Chondrocyte (in vitro differentiated cells): ENCODE data around the gene TMEM269. TPM values are rescaled to one million over a fixed set of nuclear protein-coding genes. Genes with fewer than 3 reads are reported as not detected.

Experiments used
- DNase-seq: peaks from one replicate; pipeline ENCODE4 v3.0.0; 2021; ENCODE audit warnings: mixed read lengths, low spot score
- H3K27ac Mint-ChIP-seq: one replicate; pipeline ENCODE4 v1.8.0; 2021; ENCODE audit warnings: mild to moderate bottlenecking, moderate library complexity, mixed read lengths; ENCODE audit not compliant: unreplicated experiment
- H3K27me3 Mint-ChIP-seq: 2 replicates; pipeline ENCODE4 v1.8.0; 2021; ENCODE audit warnings: low read depth, mixed read lengths
- H3K36me3 Mint-ChIP-seq: 2 replicates; pipeline ENCODE4 v1.8.0; 2021; ENCODE audit warnings: low read depth, mixed read lengths
- H3K4me1 Mint-ChIP-seq: 2 replicates; pipeline ENCODE4 v1.8.0; 2021; ENCODE audit warnings: low read depth, mild to moderate bottlenecking, mixed read lengths
- H3K4me3 Mint-ChIP-seq: one replicate; pipeline ENCODE4 v1.8.0; 2021; ENCODE audit warnings: mild to moderate bottlenecking, moderate library complexity, mixed read lengths; ENCODE audit not compliant: unreplicated experiment
- H3K9me3 Mint-ChIP-seq: 2 replicates; pipeline ENCODE4 v1.8.0; 2021; ENCODE audit warnings: low read depth, mixed read lengths
- total RNA-seq: library from RNA; stranded (reverse); gene quantifications from 3 replicates; pipeline ENCODE4 v1.2.1, GENCODE V29; 2021
- TF ChIP-seq, protein P1 (sequence below): fragments of 200-600 bp; sonication (generic); IDR thresholded peaks from 2 replicates; pipeline ENCODE4 v1.5.0; 2021; ENCODE audit warnings: antibody characterized with exemption, mild to moderate bottlenecking, moderate library complexity

The TMEM269 gene
- total RNA-seq, 1 donor from 2014 or later: 0.20 TPM

- Mint-ChIP-seq H3K36me3 (peaks cover 21% of the 10 kb centered on the region), H3K27me3 (no peaks in the 10 kb centered on the region), H3K4me3 (no peak overlapping the region), H3K27ac (no peak overlapping the region), H3K4me1 (no peaks in the 10 kb centered on the region), H3K9me3 (no peaks in the 10 kb centered on the region)
- TF ChIP-seq, protein P1, sequence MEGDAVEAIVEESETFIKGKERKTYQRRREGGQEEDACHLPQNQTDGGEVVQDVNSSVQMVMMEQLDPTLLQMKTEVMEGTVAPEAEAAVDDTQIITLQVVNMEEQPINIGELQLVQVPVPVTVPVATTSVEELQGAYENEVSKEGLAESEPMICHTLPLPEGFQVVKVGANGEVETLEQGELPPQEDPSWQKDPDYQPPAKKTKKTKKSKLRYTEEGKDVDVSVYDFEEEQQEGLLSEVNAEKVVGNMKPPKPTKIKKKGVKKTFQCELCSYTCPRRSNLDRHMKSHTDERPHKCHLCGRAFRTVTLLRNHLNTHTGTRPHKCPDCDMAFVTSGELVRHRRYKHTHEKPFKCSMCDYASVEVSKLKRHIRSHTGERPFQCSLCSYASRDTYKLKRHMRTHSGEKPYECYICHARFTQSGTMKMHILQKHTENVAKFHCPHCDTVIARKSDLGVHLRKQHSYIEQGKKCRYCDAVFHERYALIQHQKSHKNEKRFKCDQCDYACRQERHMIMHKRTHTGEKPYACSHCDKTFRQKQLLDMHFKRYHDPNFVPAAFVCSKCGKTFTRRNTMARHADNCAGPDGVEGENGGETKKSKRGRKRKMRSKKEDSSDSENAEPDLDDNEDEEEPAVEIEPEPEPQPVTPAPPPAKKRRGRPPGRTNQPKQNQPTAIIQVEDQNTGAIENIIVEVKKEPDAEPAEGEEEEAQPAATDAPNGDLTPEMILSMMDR: no peak
- no peak for DNase-seq
Observed at GRCh38 chr1:42831273-42831672, 46.5 kb downstream of the TMEM269 start.

GRCh38 chr1:42832641-42833240 is 48.0 kb downstream of the TMEM269 start:
- H3K27ac Mint-ChIP-seq: no peak overlapping the region
- no peaks in the 10 kb centered on the region for H3K4me1 Mint-ChIP-seq
- H3K4me3 Mint-ChIP-seq: no peak overlapping the region
- TF ChIP-seq, protein P1: no peak
- DNase-seq: no peak
- no peaks in the 10 kb centered on the region for H3K9me3 Mint-ChIP-seq
- H3K36me3 Mint-ChIP-seq: peaks cover 22% of the 10 kb centered on the region
- no peaks in the 10 kb centered on the region for H3K27me3 Mint-ChIP-seq

- Mint-ChIP-seq H3K4me1 (no peaks in the 10 kb centered on the region), H3K9me3 (no peaks in the 10 kb centered on the region), H3K36me3 (peaks cover 24% of the 10 kb centered on the region), H3K4me3 (no peak overlapping the region), H3K27me3 (no peaks in the 10 kb centered on the region), H3K27ac (no peak overlapping the region)
- TF ChIP-seq, protein P1: no peak
- DNase-seq: no peak
Observed at GRCh38 chr1:42833981-42834380, 49.2 kb downstream of the TMEM269 start.

GRCh38 chr1:42834803-42835202 is 50.0 kb downstream of the TMEM269 start:
- no peak overlapping the region for H3K27ac Mint-ChIP-seq
- H3K36me3 Mint-ChIP-seq: peaks cover 22% of the 10 kb centered on the region
- TF ChIP-seq, protein P1: no peak
- no peak overlapping the region for H3K4me3 Mint-ChIP-seq
- H3K9me3 Mint-ChIP-seq: no peaks in the 10 kb centered on the region
- no peaks in the 10 kb centered on the region for H3K27me3 Mint-ChIP-seq
- H3K4me1 Mint-ChIP-seq: no peaks in the 10 kb centered on the region
- no peak for DNase-seq

- TF ChIP-seq, protein P1: no peak
- Mint-ChIP-seq H3K9me3 (no peaks in the 10 kb centered on the region), H3K27ac (no peak overlapping the region), H3K4me3 (no peak overlapping the region), H3K36me3 (peaks cover 20% of the 10 kb centered on the region), H3K27me3 (no peaks in the 10 kb centered on the region), H3K4me1 (no peaks in the 10 kb centered on the region)
- DNase-seq: no peak
Observed at GRCh38 chr1:42835422-42835821, 50.6 kb downstream of the TMEM269 start.
